Measurements from ENCODE around the gene VAV3.
"Not testable (repeated sequence)": the region's sequence is repeated elsewhere in the genome, so short reads cannot be mapped to it uniquely, and the experiment has no call there.

Gene VAV3

GRCh38 chr1:107707111-107707510 is 257.9 kb downstream of the VAV3 start:
- DNase-seq, result no peak

GRCh38 chr1:107706182-107706581 is 258.8 kb downstream of the VAV3 start:
- no peak for DNase-seq

GRCh38 chr1:107704911-107705310 is 260.1 kb downstream of the VAV3 start:
- no peak for DNase-seq

- no peak for DNase-seq
Observed at GRCh38 chr1:107702946-107703571, 261.9 kb downstream of the VAV3 start.

GRCh38 chr1:107700651-107701050 is 264.3 kb downstream of the VAV3 start:
- DNase-seq, result not testable (repeated sequence)

GRCh38 chr1:107698161-107698560 is 266.8 kb downstream of the VAV3 start:
- no peak for DNase-seq

GRCh38 chr1:107695341-107695740 is 269.6 kb downstream of the VAV3 start:
- DNase-seq, result no peak

GRCh38 chr1:107692580-107693345 is 272.2 kb downstream of the VAV3 start:
- no peak for DNase-seq

- no peak for DNase-seq
Observed at GRCh38 chr1:107691540-107691939, 273.4 kb downstream of the VAV3 start.

GRCh38 chr1:107690491-107690890 is 274.5 kb downstream of the VAV3 start:
- no peak for DNase-seq

GRCh38 chr1:107689733-107690132 is 275.2 kb downstream of the VAV3 start:
- DNase-seq, result no peak

GRCh38 chr1:107689159-107689558 is 275.8 kb downstream of the VAV3 start:
- no peak for DNase-seq

- no peak for DNase-seq
Observed at GRCh38 chr1:107687849-107688753, 276.9 kb downstream of the VAV3 start.

- no peak for DNase-seq
Observed at GRCh38 chr1:107683683-107684082, 281.3 kb downstream of the VAV3 start.

GRCh38 chr1:107683191-107683657 is 281.8 kb downstream of the VAV3 start:
- no peak for DNase-seq

- no peak for DNase-seq
Observed at GRCh38 chr1:107682467-107682866, 282.5 kb downstream of the VAV3 start.

- no peak for DNase-seq
Observed at GRCh38 chr1:107681001-107681479, 283.9 kb downstream of the VAV3 start.

GRCh38 chr1:107680579-107680985 is 284.4 kb downstream of the VAV3 start:
- DNase-seq, result no peak

- no peak for DNase-seq
Observed at GRCh38 chr1:107679411-107679953, 285.5 kb downstream of the VAV3 start.

GRCh38 chr1:107678993-107679392 is 286.0 kb downstream of the VAV3 start:
- DNase-seq, result no peak

- no peak for DNase-seq
Observed at GRCh38 chr1:107677697-107678096, 287.3 kb downstream of the VAV3 start.

- DNase-seq, result no peak
Observed at GRCh38 chr1:107674486-107674885, 290.5 kb downstream of the VAV3 start.

GRCh38 chr1:107673006-107673405 is 292.0 kb downstream of the VAV3 start:
- DNase-seq, result no peak
